PC-9 (cell line): ENCODE results near the gene CCN6. TPM values are rescaled to one million over a fixed set of nuclear protein-coding genes. Genes with fewer than 3 reads are reported as not detected.

ENCODE experiments used
- BruUV-seq: library from RNA; stranded (reverse); fragments of 400-500 nt; replicated peaks from 2 replicates; lab custom pipeline; 2021; lab: Mats Ljungman, UMichigan
- CTCF ChIA-PET: fragments of 300-600 bp; sonication (Branson Sonifier 250); formaldehyde crosslinking; loops from one replicate; lab custom pipeline; 2022; ENCODE audit warnings: antibody characterized with exemption; lab: Charles Lee
- POLR2A ChIA-PET: fragments of 300-600 bp; sonication (Branson Sonifier 250); formaldehyde crosslinking; loops from one replicate; lab custom pipeline; 2022; ENCODE audit warnings: antibody characterized with exemption; ENCODE audit not compliant: unreplicated experiment; lab: Charles Lee
- DNase-seq, 2 experiments: peaks; one replicate each; pipeline versions ENCODE4 v3.0.0 to v3.0.0-alpha.2; 2015 to 2022; ENCODE audit warnings: mixed read lengths in 1 of 2
- H2AFZ ChIP-seq: fragments of 200-600 bp; sonication (generic); 2 replicates; pipeline ENCODE4 v1.8.1; 2017; ENCODE audit warnings: antibody characterized with exemption
- H3F3A ChIP-seq: fragments of 200-600 bp; sonication (generic); 2 replicates; pipeline ENCODE4 v1.8.1; 2017; ENCODE audit warnings: antibody characterized with exemption, mild to moderate bottlenecking, low read depth; ENCODE audit not compliant: insufficient read depth
- H3K27ac ChIP-seq: fragments of 200-600 bp; sonication (generic); 2 replicates; pipeline ENCODE4 v1.6.1; 2016; ENCODE audit warnings: mixed run types
- H3K27me3 ChIP-seq: fragments of 200-600 bp; sonication (generic); 2 replicates; pipeline ENCODE4 v1.6.1; 2016; ENCODE audit warnings: low read depth, mixed run types; ENCODE audit not compliant: insufficient read depth
- H3K36me3 ChIP-seq: fragments of 200-600 bp; sonication (generic); 2 replicates; pipeline ENCODE4 v1.6.1; 2016; ENCODE audit warnings: low read depth, mixed run types
- H3K4me1 ChIP-seq: fragments of 200-600 bp; sonication (generic); replicated peaks from 2 replicates; pipeline ENCODE4 v1.6.1; 2016; ENCODE audit warnings: mixed run types; ENCODE audit not compliant: insufficient read depth
- H3K4me2 ChIP-seq: fragments of 200-600 bp; sonication (generic); 2 replicates; pipeline ENCODE4 v1.6.1; 2017; ENCODE audit warnings: mixed run types
- H3K4me3 ChIP-seq: fragments of 200-600 bp; sonication (generic); 2 replicates; pipeline ENCODE4 v1.6.1; 2016; ENCODE audit warnings: mixed run types
- H3K79me2 ChIP-seq: fragments of 200-600 bp; sonication (generic); 2 replicates; pipeline ENCODE4 v1.6.1; 2017; ENCODE audit warnings: low read depth, mixed run types
- H3K9me2 ChIP-seq: fragments of 200-600 bp; sonication (generic); 2 replicates; pipeline ENCODE4 v1.8.1; 2017; ENCODE audit warnings: mild to moderate bottlenecking; ENCODE audit not compliant: insufficient read depth
- H3K9me3 ChIP-seq: fragments of 200-600 bp; sonication (generic); 2 replicates; pipeline ENCODE4 v1.8.1; 2016; ENCODE audit warnings: low read depth; ENCODE audit not compliant: insufficient read depth
- H4K20me1 ChIP-seq: fragments of 200-600 bp; sonication (generic); 2 replicates; pipeline ENCODE4 v1.8.1; 2017; ENCODE audit not compliant: insufficient read depth
- EZH2 ChIP-seq: fragments of 200-600 bp; sonication (generic); IDR thresholded peaks from 2 replicates; pipeline ENCODE4 v1.8.0; 2017; ENCODE audit warnings: antibody characterized with exemption, low read depth
- intact Hi-C: fragments of 100-400 bp; cut with micrococcal nuclease; formaldehyde crosslinking; loops from one replicate; pipeline ENCODE4 v1.10.0; 2022; ENCODE audit not compliant: unreplicated experiment
- total RNA-seq: library from RNA; stranded (reverse); gene quantifications from 2 replicates; pipeline ENCODE4 v1.2.3, GENCODE V29; 2021
- TF ChIP-seq, protein P1 (sequence below): fragments of 200-600 bp; sonication (generic); conservative IDR thresholded peaks from 2 replicates; pipeline ENCODE4 v1.6.1; 2017; ENCODE audit warnings: mixed run types, antibody characterized with exemption, mild to moderate bottlenecking, moderate library complexity

The CCN6 gene
- total RNA-seq, 1 experiment from 2014 or later, result not detected

DNA sequence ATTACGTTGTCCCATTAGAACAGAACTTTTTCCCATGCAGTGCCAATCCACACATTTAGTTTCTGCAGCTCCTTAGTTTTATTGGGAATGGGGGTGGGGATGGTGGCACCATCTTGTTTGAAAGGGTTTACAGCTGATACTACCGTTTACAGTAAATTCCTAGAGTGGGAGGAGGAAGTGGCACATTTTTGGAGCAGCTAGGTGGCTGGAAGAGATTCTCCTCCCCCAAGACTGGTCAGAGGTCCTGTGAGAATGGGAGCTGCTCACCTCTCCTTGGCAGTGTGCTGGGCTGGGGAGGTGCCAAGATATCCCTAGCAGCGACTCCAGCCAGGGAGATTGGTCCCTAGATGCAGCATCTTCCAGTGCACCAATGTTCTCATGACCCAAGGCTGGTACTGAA is 12.4 kb upstream of the CCN6 start:
- H3K4me2 ChIP-seq, result no peak overlapping the region
- TF ChIP-seq EZH2, result no peak
- TF ChIP-seq, protein P1, sequence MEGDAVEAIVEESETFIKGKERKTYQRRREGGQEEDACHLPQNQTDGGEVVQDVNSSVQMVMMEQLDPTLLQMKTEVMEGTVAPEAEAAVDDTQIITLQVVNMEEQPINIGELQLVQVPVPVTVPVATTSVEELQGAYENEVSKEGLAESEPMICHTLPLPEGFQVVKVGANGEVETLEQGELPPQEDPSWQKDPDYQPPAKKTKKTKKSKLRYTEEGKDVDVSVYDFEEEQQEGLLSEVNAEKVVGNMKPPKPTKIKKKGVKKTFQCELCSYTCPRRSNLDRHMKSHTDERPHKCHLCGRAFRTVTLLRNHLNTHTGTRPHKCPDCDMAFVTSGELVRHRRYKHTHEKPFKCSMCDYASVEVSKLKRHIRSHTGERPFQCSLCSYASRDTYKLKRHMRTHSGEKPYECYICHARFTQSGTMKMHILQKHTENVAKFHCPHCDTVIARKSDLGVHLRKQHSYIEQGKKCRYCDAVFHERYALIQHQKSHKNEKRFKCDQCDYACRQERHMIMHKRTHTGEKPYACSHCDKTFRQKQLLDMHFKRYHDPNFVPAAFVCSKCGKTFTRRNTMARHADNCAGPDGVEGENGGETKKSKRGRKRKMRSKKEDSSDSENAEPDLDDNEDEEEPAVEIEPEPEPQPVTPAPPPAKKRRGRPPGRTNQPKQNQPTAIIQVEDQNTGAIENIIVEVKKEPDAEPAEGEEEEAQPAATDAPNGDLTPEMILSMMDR, result no peak

DNA sequence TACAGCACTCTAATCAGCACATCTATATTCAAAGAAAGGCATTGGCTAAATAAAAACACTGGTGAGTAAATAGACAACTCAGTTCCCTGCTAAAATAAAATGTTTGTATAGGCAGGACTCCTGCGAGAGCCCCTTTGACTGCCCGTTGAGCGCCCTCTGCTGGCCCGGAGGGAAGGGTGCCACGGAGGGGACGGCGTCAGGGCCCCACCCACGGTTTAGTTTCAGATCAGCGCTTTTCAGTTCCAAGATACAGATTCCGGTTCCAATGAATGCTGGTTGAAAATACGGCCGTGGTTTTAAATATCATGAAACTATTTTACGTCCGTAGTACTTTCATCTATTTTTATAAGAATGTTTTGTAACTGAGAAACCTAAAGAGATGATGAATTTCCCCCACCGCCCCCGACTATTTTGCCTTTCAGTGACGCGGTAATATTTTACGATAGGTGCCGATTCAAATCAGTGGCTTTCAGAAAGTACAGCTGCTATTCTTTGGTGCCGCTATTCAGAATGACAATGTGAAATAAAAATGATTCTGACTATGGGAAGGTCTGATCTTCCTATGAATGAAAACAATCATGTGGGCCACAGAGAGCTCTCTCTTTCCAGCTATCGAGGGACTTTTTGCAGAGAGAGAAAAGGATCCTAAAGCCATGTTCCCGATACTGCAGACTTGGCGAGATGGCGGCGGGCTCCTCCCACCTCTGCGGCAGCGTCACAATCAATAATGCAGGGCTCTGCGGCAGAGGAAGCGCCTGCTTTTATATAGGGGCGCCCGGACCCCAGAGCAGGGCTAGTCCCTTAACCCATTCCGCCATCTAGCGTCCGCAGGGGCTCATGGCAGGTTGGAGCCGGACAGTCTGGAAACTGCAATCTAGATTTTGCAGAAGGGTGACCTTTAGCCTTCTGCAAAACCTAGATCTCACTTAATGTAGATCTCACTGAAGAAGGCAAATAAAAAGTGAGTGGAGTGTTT is 10.6 kb upstream of the CCN6 start:
- no peaks in the 10 kb centered on the region for H4K20me1 ChIP-seq
- TF ChIP-seq, protein P1, result peak; percentile 96
- no peak for TF ChIP-seq EZH2
- no TSS peak for BruUV-seq
- no peaks in the 10 kb centered on the region for H3K9me2 ChIP-seq
- H3K4me2 ChIP-seq, result peak overlapping the region; percentile 76
- intact Hi-C loops, result loop anchor here (1.0 to 10.0 kb wide), 9 partner anchors 46 to 1032 kb away; partner anchors contain the start of genes FYN and REV3L
- ChIA-PET CTCF (interaction anchor here (0.6 to 1.4 kb wide), 20 partner anchors 15 to 1065 kb away, joined by 3 to 15 read pairs (median 4); a partner anchor contains a TSS), POLR2A (interaction anchor here (0.7 kb wide), 1 partner anchor 46 kb away, joined by 3 read pairs; no protein-coding TSS in a partner anchor)
- H3K4me1 ChIP-seq, result 0 out of 2 replicates have a peak, but pooled peaks cover 4% of the 10 kb centered on the region
- no peaks in the 10 kb centered on the region for H3K9me3 ChIP-seq
- H3K36me3 ChIP-seq, result no peaks in the 10 kb centered on the region
- H3K27ac ChIP-seq, result peak overlapping the region; percentile 42
- H3F3A ChIP-seq, result no peaks in the 10 kb centered on the region; the same call in 1 of the 2 replicates
- peak; percentile 77 to 80 for DNase-seq
- H3K4me3 ChIP-seq, result peak overlapping the region; percentile 64
- H3K27me3 ChIP-seq, result no peaks in the 10 kb centered on the region
- H3K79me2 ChIP-seq, result no peaks in the 10 kb centered on the region
- peak overlapping the region; percentile 95 for H2AFZ ChIP-seq

More for the DNA sequence above, 12.4 kb upstream of the CCN6 start:
- Histone ChIP-seq H2AFZ (0 out of 2 replicates have a peak overlapping the region, but pooled peaks have one; percentile 95), H3K27me3 (no peaks in the 10 kb centered on the region), H3K4me1 (0 out of 2 replicates have a peak, but pooled peaks cover 4% of the 10 kb centered on the region), H4K20me1 (no peaks in the 10 kb centered on the region), H3F3A (no peaks in the 10 kb centered on the region; the same call in 1 of the 2 replicates), H3K27ac (no peak overlapping the region), H3K79me2 (no peaks in the 10 kb centered on the region), H3K9me2 (no peaks in the 10 kb centered on the region), H3K9me3 (no peaks in the 10 kb centered on the region), H3K4me3 (no peak overlapping the region), H3K36me3 (no peaks in the 10 kb centered on the region)
- BruUV-seq, result no TSS peak
- DNase-seq, result peak in 1 of 2 experiments; percentile 32
- intact Hi-C loops, result loop anchor here (10.0 kb wide), 1 partner anchor 557 kb away; the partner anchor contains the start of gene REV3L
- ChIA-PET CTCF (interaction anchor here (0.6 to 1.5 kb wide), 5 partner anchors 329 to 1306 kb away, joined by 3 to 12 read pairs (median 3); no protein-coding TSS in a partner anchor), POLR2A (no interaction called here)

DNA sequence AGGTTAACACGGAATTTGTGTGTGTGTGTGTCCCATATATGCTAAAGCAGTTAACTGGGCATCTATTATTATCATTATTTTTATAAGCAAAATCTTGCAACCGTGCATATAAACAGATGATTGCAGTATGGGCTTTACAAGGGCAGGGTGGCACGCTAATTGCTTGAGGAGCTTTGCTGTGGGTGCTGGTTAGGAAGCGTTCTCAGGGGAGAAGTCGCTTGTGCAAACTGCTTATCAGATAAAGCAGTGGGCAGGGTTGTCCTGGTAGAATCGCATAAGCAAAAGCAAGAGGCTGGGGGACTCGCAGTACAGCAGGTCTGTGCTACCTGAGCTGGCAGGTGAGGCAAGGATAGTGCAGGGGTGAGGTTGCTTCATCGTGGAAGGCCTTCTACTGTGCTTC is 9.7 kb upstream of the CCN6 start:
- Histone ChIP-seq H3K4me1 (0 out of 2 replicates have a peak, but pooled peaks cover 4% of the 10 kb centered on the region), H3K79me2 (no peaks in the 10 kb centered on the region), H3K27me3 (no peaks in the 10 kb centered on the region), H3K4me3 (no peak overlapping the region), H3K9me3 (no peaks in the 10 kb centered on the region), H3K27ac (no peak overlapping the region), H3K9me2 (no peaks in the 10 kb centered on the region), H4K20me1 (no peaks in the 10 kb centered on the region), H2AFZ (no peak overlapping the region), H3F3A (no peaks in the 10 kb centered on the region; the same call in 1 of the 2 replicates), H3K36me3 (no peaks in the 10 kb centered on the region), H3K4me2 (no peak overlapping the region)
- POLR2A ChIA-PET, result no interaction called here
- DNase-seq, result no peak
- intact Hi-C loops, result loop anchor here (10.0 kb wide), 1 partner anchor 559 kb away; the partner anchor contains the start of gene REV3L
- no TSS peak for BruUV-seq
- CTCF ChIA-PET, result interaction anchor here (0.7 to 1.4 kb wide), 3 partner anchors 59 to 368 kb away, joined by 3 to 7 read pairs (median 3); no protein-coding TSS in a partner anchor
- TF ChIP-seq EZH2, result no peak
- TF ChIP-seq, protein P1, result no peak
